Activated CD4-positive, alpha-beta T cell treated with anti-CD3 and anti-CD28 coated beads, Interleukin-2, amount 50 U/mL, for 48 hours (primary cell): ENCODE data around the gene CBX3.
"Not testable (repeated sequence)": the region's sequence is repeated elsewhere in the genome, so short reads cannot be mapped to it uniquely, and the experiment has no call there.

Experiments
- DNase-seq, 2 experiments: peaks; one replicate each; pipeline ENCODE4 v3.0.0-alpha.2; 2020

The CBX3 gene

DNA sequence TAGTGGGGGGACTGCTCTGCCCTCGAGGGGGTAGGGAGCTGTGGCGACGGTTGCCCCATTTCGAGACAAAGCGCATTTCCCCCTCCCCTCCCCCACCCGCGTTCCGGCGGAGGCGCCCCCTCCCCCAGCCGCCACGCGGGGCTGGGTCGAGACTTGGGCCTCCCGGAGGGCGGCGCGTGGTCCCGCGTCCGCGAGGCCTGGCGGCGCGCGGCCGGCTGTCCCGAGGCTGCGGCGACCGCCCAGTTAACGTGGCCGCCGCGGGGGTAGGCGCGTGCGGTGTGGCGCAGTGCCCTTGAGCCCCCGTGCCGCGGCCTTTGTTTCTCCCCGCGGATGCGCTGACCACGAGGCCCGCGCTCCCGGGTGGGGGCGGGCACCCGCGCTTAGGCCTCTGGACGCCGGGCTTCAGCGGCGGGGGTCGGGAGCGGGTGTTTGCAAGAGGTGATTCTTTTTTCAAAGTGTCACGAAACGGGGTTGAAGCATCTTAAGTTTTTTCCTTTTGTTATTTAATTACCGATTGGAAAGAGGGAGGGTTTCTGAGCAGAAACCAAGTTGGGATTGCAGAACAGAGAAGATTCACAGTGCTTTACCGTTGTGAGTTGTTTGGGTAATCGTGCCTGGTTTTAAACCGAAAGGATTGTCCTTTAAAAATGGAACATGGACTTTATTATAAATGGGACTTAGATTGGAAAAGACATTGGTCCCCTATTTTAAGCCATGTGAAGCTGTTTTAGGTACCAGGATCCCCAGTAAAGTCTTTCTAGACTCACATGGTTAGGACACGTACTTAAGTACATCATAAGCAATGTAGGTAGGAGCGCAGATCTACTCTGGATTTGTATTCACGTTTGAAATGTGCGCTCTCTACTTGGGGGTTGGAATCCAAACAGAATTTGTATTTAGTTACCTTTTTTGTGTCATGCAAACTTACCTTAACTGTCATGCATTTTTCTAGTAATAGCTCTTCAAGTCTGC, 760 bp downstream of the CBX3 start:
- DNase-seq: peak; percentile 61 to 64

DNA sequence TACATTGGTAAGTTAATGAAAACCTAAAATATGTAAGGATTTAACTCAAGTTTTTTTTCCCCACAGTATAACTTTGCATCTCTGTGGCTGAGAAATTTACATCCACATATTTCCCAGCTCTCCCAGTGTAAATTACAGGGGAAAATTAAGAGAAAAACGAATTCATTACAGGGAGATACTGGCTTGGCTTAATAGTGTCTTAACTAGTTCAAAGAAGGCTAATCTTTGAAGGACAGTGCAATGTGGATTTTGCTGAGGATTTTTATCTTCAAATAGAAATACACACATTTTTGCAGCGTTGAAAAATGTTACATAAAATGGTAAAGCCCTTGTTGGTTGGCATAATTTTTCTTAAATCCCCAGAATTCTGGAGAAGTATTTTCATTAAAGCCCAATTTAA, 1.5 kb downstream of the CBX3 start:
- DNase-seq: no peak

DNA sequence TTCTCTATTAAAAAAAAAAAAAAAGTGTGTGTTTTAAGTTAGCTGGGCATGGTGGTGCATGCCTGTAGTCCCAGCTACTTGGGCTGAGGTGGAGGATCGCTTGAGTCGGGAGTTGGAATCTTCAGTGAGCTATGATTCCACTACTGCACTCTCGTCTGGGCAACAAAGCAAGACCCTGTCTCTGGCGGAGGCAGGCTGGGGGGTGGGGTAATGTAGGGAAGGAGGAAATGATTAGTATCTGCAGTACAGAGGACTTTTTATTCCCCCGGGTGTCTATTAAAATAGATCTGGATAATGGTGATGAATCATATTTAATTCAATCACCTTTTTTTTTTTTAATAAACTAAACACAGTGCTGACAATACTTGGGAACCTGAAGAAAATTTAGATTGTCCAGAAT, 6.5 kb downstream of the CBX3 start:
- DNase-seq: no peak

DNA sequence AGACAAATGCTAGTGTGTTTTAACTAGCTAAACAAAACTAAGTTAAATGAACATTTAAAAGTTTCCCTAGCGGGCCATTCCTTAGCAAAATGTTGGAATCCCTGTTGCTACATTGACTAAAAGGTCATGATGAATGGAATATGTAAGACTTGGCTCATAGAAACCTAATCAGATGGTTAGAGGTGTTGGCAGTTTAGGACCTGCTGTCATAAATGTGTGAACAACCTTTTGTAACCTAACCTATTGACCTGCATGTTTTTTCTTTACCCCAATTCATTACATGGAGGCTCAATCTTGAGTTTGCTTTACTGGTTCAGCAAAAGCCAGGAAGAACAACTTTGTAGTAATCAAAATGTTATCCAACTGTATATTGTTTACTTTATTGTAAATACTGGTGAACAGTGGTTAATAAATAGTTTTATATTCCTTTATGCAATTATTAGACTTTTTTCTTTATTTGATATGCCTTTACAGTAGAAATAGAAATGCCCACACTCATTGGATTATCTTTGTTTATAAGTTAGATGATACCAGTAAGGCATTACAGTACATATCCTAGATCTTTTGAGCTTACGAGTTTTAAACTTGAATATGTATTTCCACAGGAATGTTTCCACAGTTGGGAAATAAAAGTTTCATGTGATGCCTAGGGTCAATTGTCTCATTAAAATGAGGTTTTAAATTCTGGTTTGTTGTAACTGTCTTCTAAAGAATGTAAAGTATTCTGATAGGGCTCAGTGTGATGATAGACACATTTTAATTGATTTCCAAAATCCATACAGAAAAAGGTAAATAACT, 11.6 kb downstream of the CBX3 start:
- DNase-seq: no peak

DNA sequence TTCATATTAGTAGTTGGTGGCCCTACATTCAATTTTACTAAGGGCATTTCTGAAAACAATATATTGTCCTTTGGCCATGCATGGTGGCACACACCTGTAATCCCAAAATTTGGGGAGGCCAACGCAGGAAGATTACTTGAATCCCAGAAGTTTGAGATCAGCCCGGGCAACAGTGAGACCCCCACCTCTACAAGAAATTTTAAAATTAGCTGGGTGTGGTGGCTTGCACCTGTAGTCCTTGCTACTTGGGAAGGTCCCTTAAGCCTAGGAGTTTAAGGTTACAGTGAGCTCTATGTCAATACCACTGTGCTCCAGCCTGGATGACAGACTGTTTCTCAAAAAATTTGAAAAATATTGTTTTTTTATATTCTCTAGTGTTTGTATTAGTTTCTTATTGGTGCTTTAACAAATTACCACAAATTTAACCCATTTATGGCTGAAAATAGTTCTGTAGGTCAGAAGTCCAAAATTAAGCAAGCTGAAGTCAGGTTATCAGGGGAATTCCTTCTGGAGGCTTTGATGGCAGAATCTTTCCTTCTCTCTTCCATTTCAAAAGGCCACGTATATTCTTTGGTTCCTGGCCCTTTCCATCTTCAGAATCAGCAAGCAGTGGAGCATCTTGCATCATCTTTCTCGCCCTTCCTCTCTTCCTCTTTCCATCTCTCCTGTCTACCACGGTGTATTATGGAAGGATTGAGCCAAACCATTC, 12.4 kb downstream of the CBX3 start:
- DNase-seq: no peak

DNA sequence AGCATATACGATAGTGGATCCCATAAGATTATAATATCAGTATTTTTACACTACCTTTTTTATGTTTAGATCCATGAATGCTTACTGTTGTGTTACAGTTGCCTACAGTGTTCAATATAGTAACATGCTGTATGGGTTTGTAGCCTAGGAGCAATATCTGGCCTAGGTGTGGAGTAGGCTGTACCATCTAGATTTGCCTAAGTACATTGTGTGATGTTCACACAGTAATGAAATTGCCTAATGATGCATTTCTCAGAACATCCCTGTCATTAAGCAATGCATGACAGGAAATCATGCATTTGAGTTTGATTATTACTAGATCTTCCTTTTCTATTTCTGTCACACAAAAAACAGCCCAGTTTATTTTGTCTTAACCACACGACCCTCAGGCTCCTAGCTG, 14.5 kb downstream of the CBX3 start:
- DNase-seq: no peak

DNA sequence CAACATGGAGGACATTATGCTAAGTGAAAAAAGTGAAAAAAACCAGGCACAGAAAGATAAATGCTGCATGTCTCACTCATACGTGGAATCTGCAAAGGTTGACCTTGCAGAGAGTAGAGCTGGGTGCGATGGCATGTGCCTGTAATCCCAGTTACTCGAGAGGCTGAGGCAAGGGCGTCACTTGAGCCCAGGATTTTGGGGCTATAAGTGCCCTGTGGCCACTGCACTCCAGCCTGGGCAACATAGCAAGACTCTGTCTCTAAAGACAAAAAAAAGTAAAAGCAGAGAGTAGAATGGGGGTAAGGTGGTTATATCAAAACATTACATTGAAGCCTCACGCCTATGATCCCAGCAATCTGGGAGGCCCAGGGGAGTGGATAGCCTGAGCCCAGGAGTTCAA, 22.8 kb downstream of the CBX3 start:
- DNase-seq: no peak

DNA sequence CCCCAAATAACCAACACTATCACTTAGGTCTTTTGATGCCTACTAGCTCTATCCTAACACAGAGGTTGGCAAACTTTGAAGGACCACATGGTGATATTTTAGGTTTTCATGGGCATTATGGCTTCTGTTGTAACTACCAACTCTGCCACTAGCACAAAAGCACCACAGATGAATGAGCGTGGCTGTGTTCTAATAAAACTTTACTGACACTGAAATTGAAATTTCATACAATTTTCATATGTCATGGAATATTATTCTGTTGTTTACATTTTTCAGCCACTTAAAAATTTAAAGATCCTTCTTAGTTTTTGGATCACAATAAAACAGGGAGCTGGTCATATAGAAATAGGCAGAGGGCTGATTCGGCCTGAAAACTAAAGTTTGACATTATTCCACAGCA, 26.4 kb downstream of the CBX3 start:
- DNase-seq: no peak

DNA sequence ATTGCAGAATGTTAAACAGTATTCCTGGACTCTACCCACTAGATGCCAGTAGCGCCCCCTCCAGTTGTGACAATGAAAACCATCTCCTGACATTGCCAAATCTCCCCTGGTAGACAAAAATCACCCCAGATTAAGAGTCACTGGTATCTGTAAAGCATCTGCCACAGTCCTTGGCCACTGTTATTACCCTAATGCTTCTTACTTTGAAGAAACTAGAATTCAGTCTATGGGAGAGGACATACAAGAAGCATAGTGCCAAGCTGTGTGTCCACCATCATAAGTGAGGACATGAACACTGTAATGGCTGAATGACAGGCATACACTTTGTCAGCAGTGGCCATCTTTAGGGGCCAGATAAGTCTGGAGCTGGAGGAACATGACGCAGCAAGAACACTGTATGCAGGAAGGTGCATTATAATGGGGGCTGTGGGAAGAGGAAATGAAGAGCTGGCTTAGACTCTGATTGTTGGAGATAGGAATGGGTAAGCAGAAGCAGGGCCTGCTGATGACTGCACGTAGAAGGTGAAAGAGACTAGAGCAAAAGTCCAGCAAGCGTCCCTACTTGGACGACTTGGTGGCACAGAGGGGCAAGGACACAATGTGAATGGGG, 32.5 kb downstream of the CBX3 start:
- DNase-seq: no peak

DNA sequence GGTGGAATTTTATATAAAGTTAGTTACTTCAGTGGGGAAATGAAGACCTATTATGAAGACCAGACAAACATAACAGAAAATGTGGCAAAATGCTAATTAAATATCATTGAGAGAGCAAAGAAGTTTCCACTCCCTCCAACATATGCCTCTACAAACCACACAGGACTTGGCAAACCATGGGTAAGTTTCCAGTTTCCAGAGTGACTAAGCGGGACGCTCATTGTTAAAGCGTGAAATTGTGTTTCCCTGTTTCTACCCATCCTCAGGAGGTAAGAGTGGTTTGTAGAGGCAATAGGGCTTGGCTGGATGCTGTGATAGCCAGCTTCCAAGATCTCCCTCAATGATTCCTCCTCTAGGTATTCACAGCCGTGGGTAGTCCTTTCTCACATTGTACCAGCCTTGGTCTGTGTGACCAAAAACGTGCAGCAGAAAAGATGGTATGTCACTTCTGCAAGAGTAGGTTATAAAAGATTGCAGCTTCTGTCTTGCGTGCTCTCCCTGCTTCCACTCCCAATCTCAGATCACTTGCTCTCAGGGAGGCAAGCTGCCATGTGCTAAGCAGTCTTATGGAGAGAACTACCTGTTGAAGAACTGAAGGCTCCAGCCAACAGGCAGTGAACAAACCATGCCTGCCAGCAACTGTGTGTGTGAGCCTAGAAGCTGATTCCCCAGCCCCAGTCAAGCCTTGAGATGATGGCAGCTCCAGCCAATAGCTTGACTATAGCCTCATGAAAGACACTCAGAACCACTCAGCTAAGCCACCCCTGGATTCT, 35.7 kb downstream of the CBX3 start:
- no peak for DNase-seq

DNA sequence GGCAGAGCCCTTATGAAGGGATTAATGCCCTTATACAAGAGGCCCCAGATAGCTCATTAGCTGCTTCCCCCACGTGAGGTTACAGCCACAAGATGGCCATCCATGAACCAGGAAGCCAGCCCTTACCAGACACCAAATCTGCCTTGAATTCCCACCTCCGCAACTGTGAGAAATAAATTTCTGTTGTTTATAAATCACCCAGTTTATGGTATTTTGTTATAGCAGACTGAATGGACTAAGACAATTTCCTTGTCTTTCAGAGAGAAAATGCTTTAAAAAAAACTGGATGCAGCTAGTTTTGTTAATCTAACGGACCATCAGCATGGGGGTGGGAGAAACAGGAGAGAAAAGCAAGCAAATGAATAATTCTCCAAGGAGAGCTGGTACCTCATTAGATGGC, 36.5 kb downstream of the CBX3 start:
- no peak for DNase-seq

DNA sequence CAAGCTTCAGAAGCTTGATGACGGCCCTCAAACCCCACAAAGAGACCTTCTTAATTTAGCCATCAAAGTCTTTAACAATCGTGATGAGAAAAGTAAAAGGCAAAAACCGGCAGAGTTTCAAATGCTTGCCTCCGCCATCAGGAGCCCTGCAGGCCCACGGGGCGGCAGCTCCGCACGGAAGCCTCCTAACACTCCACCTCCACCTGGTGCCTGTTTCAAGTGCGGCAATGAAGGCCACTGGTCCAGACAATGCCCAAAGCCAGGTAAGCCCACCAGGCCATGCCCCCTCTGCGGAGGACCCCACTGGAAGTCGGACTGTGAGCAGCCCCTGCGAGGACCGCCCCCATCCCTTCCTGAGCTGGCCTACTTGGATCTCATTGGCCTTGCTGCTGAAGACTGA, 43.6 kb downstream of the CBX3 start:
- no peak for DNase-seq

DNA sequence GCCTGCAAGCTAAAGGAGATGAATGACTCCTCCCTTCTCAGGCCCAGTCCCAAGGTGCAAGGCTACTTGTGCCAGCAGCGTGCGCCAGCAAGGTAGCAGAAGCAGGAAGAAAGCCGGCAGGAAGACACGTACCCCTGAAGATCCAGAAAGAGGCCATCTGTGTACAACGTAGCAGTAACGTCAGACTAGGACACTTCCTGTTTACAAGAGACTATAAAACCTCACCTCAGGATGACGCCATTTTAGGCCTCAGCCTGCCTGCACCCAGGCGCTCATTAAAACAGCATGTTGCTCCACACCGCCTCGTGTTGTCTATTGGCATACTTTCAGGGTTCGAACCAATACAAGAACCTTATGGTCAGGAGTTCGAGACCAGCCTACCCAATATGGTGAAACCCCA, 48.7 kb downstream of the CBX3 start:
- no peak for DNase-seq

DNA sequence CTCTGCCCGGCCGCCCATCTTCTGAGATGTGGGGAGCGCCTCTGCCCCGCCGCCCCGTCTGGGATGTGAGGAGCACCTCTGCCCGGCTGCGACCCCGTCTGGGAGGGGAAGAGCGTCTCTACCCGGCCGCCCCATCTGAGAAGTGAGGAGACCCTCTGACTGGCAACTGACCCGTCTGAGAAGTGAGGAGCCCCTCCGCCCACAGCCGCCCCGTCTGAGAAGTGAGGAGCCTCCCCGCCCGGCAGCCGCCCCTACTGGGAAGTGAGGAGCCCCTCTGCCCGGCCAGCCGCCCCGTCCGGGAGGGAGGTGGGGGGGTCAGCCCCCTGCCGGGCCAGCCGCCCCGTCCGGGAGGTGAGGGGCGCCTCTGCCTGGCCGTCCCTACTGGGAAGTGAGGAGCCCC, 60.3 kb downstream of the CBX3 start:
- DNase-seq: not testable (repeated sequence)
